K562 (cell line): ENCODE results near the gene DAPK2. TPM values are rescaled to one million over a fixed set of nuclear protein-coding genes. Genes with fewer than 3 reads are reported as not detected.

Experiments
- ATAC-seq: fragments of 200-7000 bp; cut with Tn5 transposase; 3 replicates; pipeline ENCODE4 v1.9.1; 2020; ENCODE audit warnings: moderate library complexity
- BruUV-seq: library from RNA; stranded (reverse); fragments of 400-500 nt; replicated peaks from 2 replicates; lab custom pipeline; 2021; lab: Mats Ljungman, UMichigan
- CTCF ChIA-PET: fragments of 300-600 bp; formaldehyde crosslinking; extraction: SDS; loops from one replicate; lab custom pipeline; 2021; ENCODE audit warnings: low intra/inter-chr PET ratio; lab: Yijun Ruan, JAX
- POLR2A ChIA-PET: fragments of 300-600, 350-650 bp; sonication (Branson Sonifier 250); formaldehyde crosslinking; extraction: SDS; loops from one replicate; lab custom pipeline; 2021; ENCODE audit warnings: antibody characterized with exemption, inconsistent platforms; lab: Yijun Ruan, JAX
- DNase-seq, 4 experiments: peaks; one replicate each; pipeline versions ENCODE4 v3.0.0 to v3.0.0-alpha.2; 2011 to 2018; ENCODE audit warnings: low spot score in 3 of 4, mixed read lengths in 3 of 4; ENCODE audit errors: extremely low read depth in 1 of 4
- FAIRE-seq: peaks from 2 replicates; lab custom pipeline; 2011; peaks lifted over from hg19 to GRCh38; lab: Jason Lieb, UNC
- H2AFZ ChIP-seq: 2 replicates; pipeline ENCODE4 v1.6.0; 2011; ENCODE audit warnings: low read depth, low read length, control low read depth, inconsistent platforms
- H3K27ac ChIP-seq: fragments of 200-600 bp; 3 replicates; pipeline ENCODE4 v1.8.0; 2011; ENCODE audit warnings: low read depth, mild to moderate bottlenecking, control low read depth, inconsistent platforms, low read length, moderate library complexity, mixed read lengths; ENCODE audit errors: extremely low read depth
- H3K27me3 ChIP-seq, 2 experiments: fragments of 300-600 bp in 1 of 2; 2 replicates in 1 of 2; 3 replicates in 1 of 2; pipeline versions ENCODE4 v1.6.0 to v1.8.0; 2011; ENCODE audit warnings: inconsistent platforms in 2 of 2, low read length in 2 of 2, mild to moderate bottlenecking in 1 of 2, mixed read lengths in 1 of 2, moderate library complexity in 1 of 2; ENCODE audit not compliant: control insufficient read depth in 2 of 2, insufficient read depth in 2 of 2
- H3K36me3 ChIP-seq: fragments of 300-600 bp; 3 replicates; pipeline ENCODE4 v1.8.0; 2011; ENCODE audit warnings: mild to moderate bottlenecking, low read length, inconsistent platforms; ENCODE audit not compliant: control insufficient read depth, insufficient read depth
- H3K4me1 ChIP-seq, 2 experiments: fragments of 200-600 bp in 1 of 2; replicated peaks in 1 of 2; 2 replicates in 1 of 2; 3 replicates in 1 of 2; pipeline versions ENCODE4 v1.5.1 to v1.8.0; 2011; ENCODE audit warnings: inconsistent platforms in 2 of 2, low read length in 2 of 2, mild to moderate bottlenecking in 1 of 2, mixed read lengths in 1 of 2, moderate library complexity in 1 of 2; ENCODE audit not compliant: control insufficient read depth in 2 of 2, insufficient read depth in 2 of 2
- H3K4me2 ChIP-seq: 2 replicates; pipeline ENCODE4 v1.6.1; 2011; ENCODE audit warnings: low read length, control low read depth, inconsistent platforms, mixed read lengths; ENCODE audit not compliant: insufficient read depth
- H3K4me3 ChIP-seq: fragments of 200-600 bp; sonication (generic), shearing (Covaris generic); 2 replicates; pipeline ENCODE4 v1.5.1; 2016; ENCODE audit warnings: control low read depth, inconsistent platforms
- H3K79me2 ChIP-seq: fragments of 200-600 bp; 3 replicates; pipeline ENCODE4 v1.8.0; 2011; ENCODE audit warnings: low read length, inconsistent platforms; ENCODE audit not compliant: control insufficient read depth, insufficient read depth
- H3K9ac ChIP-seq, 2 experiments: 2 replicates each; pipeline versions ENCODE4 v1.6.0 to v1.6.1; 2011; ENCODE audit warnings: low read depth in 2 of 2, low read length in 2 of 2, control low read depth in 1 of 2, inconsistent platforms in 1 of 2, mild to moderate bottlenecking in 1 of 2, mixed read lengths in 1 of 2; ENCODE audit not compliant: insufficient read depth in 1 of 2
- H3K9me1 ChIP-seq: one replicate; pipeline ENCODE4 v1.6.0; 2011; ENCODE audit warnings: inconsistent platforms, mild to moderate bottlenecking, low read length, moderate library complexity; ENCODE audit not compliant: control insufficient read depth, insufficient read depth
- H3K9me3 ChIP-seq: replicated peaks from 2 replicates; pipeline ENCODE4 v1.5.1; 2011; ENCODE audit warnings: low read depth, low read length, inconsistent platforms; ENCODE audit not compliant: control insufficient read depth, insufficient read depth
- H4K20me1 ChIP-seq: replicated peaks from 2 replicates; pipeline ENCODE4 v1.6.1; 2011; ENCODE audit warnings: low read length, inconsistent platforms, mixed read lengths; ENCODE audit not compliant: control insufficient read depth, insufficient read depth
- GABPB2 ChIP-seq: fragments of 250-450 bp; sonication (Bioruptor Pico); conservative IDR thresholded peaks from 2 replicates; pipeline ENCODE4 v1.5.1; 2021; ENCODE audit warnings: mild to moderate bottlenecking
- MEF2A ChIP-seq: IDR thresholded peaks from 2 replicates; pipeline ENCODE4 v1.6.1; 2011; ENCODE audit warnings: low read depth, mild to moderate bottlenecking, low read length, moderate library complexity; ENCODE audit not compliant: control insufficient read depth
- NONO ChIP-seq, 2 experiments: fragments of 200-400 bp in 1 of 2; fragments of 450-650 bp in 1 of 2; formaldehyde crosslinking in 1 of 2; IDR thresholded peaks; 2 replicates each; pipeline ENCODE4 v1.6.1; 2017; ENCODE audit warnings: low read depth in 2 of 2, mild to moderate bottlenecking in 2 of 2, moderate library complexity in 2 of 2, low read length in 1 of 2
- OTX1 ChIP-seq: fragments of 450-650 bp; formaldehyde crosslinking; IDR thresholded peaks from 2 replicates; pipeline ENCODE4 v1.4.0; 2022; ENCODE audit warnings: mild to moderate bottlenecking
- PCBP1 ChIP-seq: fragments of 200-400 bp; formaldehyde crosslinking; IDR thresholded peaks from 2 replicates; pipeline ENCODE4 v1.6.1; 2018; ENCODE audit warnings: mild to moderate bottlenecking, low read depth, low read length; ENCODE audit not compliant: poor library complexity, severe bottlenecking
- SMAD1 ChIP-seq: fragments of 150-350 bp; IDR thresholded peaks from 2 replicates; pipeline ENCODE4 v1.6.1; 2014; ENCODE audit warnings: low read length, low read depth; ENCODE audit not compliant: partially characterized antibody
- SRSF1 ChIP-seq: fragments of 200-400 bp; formaldehyde crosslinking; IDR thresholded peaks from 2 replicates; pipeline ENCODE4 v1.6.1; 2017; ENCODE audit warnings: mild to moderate bottlenecking, low read depth, low read length, moderate library complexity
- TGIF2 ChIP-seq: sonication (generic); formaldehyde crosslinking; IDR thresholded peaks from 2 replicates; pipeline ENCODE4 v1.8.1; 2022; ENCODE audit warnings: mild to moderate bottlenecking, missing genetic modification reagents, moderate library complexity
- XRCC5 ChIP-seq: fragments of 200-400 bp; formaldehyde crosslinking; IDR thresholded peaks from 2 replicates; pipeline ENCODE4 v1.6.1; 2017; ENCODE audit warnings: low read depth, mild to moderate bottlenecking, low read length
- ZNF699 ChIP-seq: fragments of 250-450 bp; sonication (Bioruptor Pico); IDR thresholded peaks from 2 replicates; pipeline ENCODE4 v1.8.0; 2021; ENCODE audit warnings: mild to moderate bottlenecking, moderate library complexity; ENCODE audit not compliant: insufficient replicate concordance
- WGBS: fragments of 100-300 bp; shearing (Covaris generic); methylation state at CpG from one replicate; pipeline ENCODE4 v1.1.6; 2016; ENCODE audit warnings: low coverage, mixed read lengths; ENCODE audit not compliant: insufficient coverage; ENCODE audit errors: missing lambda C conversion rate; 5-methylcytosine and 5-hydroxymethylcytosine counted together
- in situ Hi-C: fragments of 300-500 bp; cut with MboI; formaldehyde crosslinking; loops from 4 replicates; pipeline ENCODE4 v1.15.0; 2018; ENCODE audit warnings: inconsistent platforms, mixed read lengths
- intact Hi-C: fragments of 100-400 bp; cut with micrococcal nuclease; formaldehyde crosslinking; loops from 2 replicates; pipeline ENCODE4 v1.14.2; 2022
- polyA plus RNA-seq, 8 experiments: library from polyadenylated mRNA; depleted of rRNA in 4 of 8; stranded (reverse) in 5 of 8; unstranded in 3 of 8; fragments of >200 nt; fragmentation: Nextera tagmentation in 2 of 8; fragmentation: Illumina TruSeq in 1 of 8; extraction: Ambion mirVana in 2 of 8; extraction: Trizol in 1 of 8; gene quantifications; 2 replicates each; pipeline versions ENCODE4 v1.2.1 to v1.2.3, GENCODE V29; 2011 to 2014; ENCODE audit warnings: inconsistent platforms in 1 of 8, missing spikeins in 1 of 8
- total RNA-seq, 7 experiments: library from RNA; depleted of rRNA in 6 of 7; stranded (reverse); fragments of >200 nt in 6 of 7; fragmentation: Illumina TruSeq in 2 of 7; extraction: Trizol in 2 of 7; gene quantifications; 2 replicates each; pipeline versions ENCODE4 v1.2.1 to v1.2.3, GENCODE V29; 2011 to 2021; ENCODE audit warnings: low replicate concordance in 1 of 7
- TF ChIP-seq, protein P1 (sequence below), 2 experiments: fragments of 450-650 bp; formaldehyde crosslinking in 1 of 2; IDR thresholded peaks; 2 replicates each; pipeline versions ENCODE4 v1.4.0 to v1.6.1; 2014 to 2020; ENCODE audit warnings: mild to moderate bottlenecking in 2 of 2, borderline replicate concordance in 1 of 2, low read depth in 1 of 2

The DAPK2 gene
- total and polyA plus RNA-seq, 9 of the 15 experiments (the other 6 are each of a cell fraction or from before 2014, with no cell fraction given) = 0.14 to 5.2 (median 2.2) TPM

DNA sequence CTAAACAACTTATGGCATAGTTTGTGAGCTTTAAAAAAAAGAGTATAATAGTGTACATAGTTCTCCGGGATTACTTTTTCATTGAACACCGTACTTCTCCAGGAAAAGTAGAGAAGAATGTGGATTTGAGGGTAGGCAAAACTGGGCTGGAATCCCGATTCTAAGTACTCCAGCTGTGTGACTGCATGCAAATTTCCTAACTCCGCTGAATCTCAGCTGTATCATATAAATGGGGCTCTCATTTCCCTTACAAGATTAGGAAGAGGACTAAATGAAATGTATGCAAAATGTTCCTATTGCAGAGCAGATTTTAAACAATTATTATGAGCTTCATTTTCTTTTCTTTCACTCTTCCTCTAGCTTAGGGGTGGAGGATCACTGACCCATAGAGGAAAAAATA lies 142.2 kb downstream of the DAPK2 start:
- Histone ChIP-seq H3K9me1 (no peaks in the 10 kb centered on the region), H3K27me3 (no peaks in the 10 kb centered on the region), H4K20me1 (no peaks in the 10 kb centered on the region), H3K9ac (no peak overlapping the region), H3K9me3 (no peaks in the 10 kb centered on the region), H3K27ac (no peak overlapping the region), H3K4me3 (no peak overlapping the region), H3K4me1 (peaks cover 17 to 24% of the 10 kb centered on the region in 2 experiments), H3K4me2 (no peak overlapping the region), H3K79me2 (no peaks in the 10 kb centered on the region), H2AFZ (0 out of 2 replicates have a peak overlapping the region, but pooled peaks have one; percentile 1), H3K36me3 (no peaks in the 10 kb centered on the region)
- no peak for ATAC-seq
- ChIA-PET CTCF (no interaction called here), POLR2A (interaction anchor here (0.6 to 1.7 kb wide), 6 partner anchors 9 to 121 kb away, joined by 3 to 8 read pairs (median 3); no protein-coding TSS in a partner anchor)
- no peak for DNase-seq
- in situ Hi-C loops (no loop called here), intact Hi-C loops (no loop called here)
- WGBS = 54% methylated on average over 4 of the region's 4 CpGs
- FAIRE-seq = no peak
- BruUV-seq = no TSS peak
- TF ChIP-seq GABPB2 (CRISPR knock-in tag) (no peak), MEF2A (no peak), SRSF1 (no peak), NONO (IDR thresholded peaks at IDR 0.05; ENCODE audit: low read depth in 2 of 2, low read length in 1 of 2) (no peak), PCBP1 (no peak), TGIF2 (CRISPR knock-in tag) (no peak), XRCC5 (no peak), OTX1 (no peak), ZNF699 (CRISPR knock-in tag) (no peak), SMAD1 (no peak)
- TF ChIP-seq, protein P1, sequence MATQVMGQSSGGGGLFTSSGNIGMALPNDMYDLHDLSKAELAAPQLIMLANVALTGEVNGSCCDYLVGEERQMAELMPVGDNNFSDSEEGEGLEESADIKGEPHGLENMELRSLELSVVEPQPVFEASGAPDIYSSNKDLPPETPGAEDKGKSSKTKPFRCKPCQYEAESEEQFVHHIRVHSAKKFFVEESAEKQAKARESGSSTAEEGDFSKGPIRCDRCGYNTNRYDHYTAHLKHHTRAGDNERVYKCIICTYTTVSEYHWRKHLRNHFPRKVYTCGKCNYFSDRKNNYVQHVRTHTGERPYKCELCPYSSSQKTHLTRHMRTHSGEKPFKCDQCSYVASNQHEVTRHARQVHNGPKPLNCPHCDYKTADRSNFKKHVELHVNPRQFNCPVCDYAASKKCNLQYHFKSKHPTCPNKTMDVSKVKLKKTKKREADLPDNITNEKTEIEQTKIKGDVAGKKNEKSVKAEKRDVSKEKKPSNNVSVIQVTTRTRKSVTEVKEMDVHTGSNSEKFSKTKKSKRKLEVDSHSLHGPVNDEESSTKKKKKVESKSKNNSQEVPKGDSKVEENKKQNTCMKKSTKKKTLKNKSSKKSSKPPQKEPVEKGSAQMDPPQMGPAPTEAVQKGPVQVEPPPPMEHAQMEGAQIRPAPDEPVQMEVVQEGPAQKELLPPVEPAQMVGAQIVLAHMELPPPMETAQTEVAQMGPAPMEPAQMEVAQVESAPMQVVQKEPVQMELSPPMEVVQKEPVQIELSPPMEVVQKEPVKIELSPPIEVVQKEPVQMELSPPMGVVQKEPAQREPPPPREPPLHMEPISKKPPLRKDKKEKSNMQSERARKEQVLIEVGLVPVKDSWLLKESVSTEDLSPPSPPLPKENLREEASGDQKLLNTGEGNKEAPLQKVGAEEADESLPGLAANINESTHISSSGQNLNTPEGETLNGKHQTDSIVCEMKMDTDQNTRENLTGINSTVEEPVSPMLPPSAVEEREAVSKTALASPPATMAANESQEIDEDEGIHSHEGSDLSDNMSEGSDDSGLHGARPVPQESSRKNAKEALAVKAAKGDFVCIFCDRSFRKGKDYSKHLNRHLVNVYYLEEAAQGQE (IDR thresholded peaks at IDR 0.05; ENCODE audit: borderline replicate concordance) = no peak
- TF ChIP-seq, protein P1 (CRISPR knock-in tag; IDR thresholded peaks at IDR 0.05; ENCODE audit: low read depth) = no peak
